HG02884 (cell line): ENCODE data around the gene PFDN1.

Experiments used
- ATAC-seq: cut with Tn5 transposase; IDR thresholded peaks from one replicate; pipeline ENCODE4 v1.9.1; 2021; ENCODE audit warnings: mild to moderate bottlenecking, moderate library complexity; ENCODE audit not compliant: unreplicated experiment

The PFDN1 gene

DNA sequence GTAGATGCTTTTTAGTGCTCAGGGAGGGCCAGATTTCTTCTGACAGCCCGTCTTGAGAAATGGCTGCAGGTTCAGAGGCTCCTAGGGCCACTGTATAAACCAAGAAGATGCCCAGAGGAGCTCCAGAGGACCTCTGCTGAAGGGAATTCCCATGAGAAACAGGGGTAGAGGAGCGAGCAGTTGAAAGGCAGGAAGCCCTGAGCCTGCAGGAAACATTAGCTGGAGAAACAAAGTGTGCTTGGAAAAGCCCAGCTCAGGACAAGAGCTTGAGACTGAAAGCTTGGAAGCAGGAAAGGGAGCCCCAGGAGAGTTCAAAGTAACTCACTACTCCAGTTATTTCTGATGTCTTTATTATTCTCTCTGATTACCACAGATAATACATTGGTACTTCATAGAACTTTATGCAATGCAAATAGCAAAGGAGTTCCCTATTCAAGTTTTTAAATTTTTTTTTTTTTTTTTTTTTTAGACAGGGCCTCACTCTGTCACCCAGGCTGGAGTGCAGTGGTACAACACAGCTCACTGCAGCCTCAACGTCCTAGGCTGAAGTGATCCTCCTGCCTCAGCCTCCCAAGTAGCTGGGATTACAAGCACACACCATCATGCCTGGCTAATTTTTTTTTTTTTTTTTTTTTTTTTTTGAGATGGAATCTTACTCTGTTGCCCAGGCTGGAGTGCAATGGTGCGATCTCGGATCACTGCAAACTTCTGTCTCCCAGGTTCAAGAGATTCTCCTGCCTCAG is 27.0 kb upstream of the PFDN1 start:
- no peak for ATAC-seq

- no peak for ATAC-seq
Observed at GRCh38 chr5:140328036-140328764, 25.3 kb upstream of the PFDN1 start.

DNA sequence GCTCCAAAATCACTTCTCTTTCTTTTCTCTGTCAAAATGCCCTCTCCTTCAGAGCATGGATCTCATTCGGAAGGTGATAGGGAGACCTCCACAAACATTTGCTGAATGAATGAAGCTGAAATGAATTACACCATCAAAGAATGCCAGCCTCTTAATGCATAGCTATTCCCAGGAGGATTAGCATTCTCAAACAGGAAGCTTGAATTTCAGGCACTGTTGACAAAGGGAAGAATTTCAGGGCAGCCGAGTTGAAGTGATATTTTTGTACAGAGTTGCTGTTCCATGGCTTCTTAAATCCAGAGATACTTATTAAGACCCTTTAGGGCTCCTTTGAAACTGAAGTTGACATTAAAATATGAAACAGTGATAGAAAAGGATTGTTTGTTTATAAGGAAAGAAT is 24.7 kb upstream of the PFDN1 start:
- no peak for ATAC-seq

DNA sequence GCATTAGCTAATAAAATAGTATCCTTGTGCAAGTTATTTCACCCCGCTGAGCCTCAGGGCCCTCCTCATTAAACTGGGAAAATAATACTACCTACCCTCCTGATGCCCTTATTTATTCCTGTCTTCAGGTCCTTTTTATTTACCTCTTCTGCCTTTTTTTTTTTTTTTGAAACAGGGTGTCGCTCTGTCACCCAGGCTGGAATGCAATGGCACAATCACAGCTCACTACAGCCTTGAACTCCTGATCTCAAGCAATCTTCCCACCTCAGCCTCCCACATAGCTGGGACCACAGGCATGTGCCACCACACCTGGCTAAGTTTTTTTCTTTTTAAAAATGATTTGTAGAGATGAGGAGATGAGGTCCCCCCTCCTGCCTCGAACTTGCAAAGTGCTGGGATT is 22.6 kb upstream of the PFDN1 start:
- no peak for ATAC-seq

DNA sequence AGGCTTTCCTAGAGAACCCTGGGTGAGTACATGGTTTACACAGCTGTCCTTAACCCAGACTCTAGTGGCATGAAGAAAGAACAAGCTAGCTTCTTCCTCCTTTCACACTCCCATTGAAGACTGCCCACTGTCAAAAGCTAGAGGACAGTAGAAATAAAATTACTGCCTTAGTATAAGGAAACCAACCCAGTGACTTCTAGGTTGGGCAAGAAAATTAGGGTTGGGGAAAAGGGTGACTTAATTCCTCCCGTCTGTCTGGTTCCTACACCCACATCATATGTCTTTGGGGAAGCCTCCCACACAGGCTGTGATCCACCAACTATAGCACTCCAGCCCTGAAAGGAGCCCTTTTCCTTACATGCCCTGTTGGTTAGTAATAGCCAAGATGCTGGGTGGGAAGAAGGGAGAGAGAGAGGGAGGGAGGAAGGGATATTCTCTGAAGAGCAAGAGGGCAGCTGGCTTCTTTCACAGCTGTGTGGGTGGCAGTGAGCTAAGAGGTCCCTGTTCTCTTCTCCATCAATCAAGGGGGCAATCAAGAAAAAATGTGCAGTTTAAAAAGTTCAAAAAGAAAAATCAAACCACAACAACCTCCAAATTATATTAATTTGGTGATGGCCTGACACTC is 21.8 kb upstream of the PFDN1 start:
- no peak for ATAC-seq

DNA sequence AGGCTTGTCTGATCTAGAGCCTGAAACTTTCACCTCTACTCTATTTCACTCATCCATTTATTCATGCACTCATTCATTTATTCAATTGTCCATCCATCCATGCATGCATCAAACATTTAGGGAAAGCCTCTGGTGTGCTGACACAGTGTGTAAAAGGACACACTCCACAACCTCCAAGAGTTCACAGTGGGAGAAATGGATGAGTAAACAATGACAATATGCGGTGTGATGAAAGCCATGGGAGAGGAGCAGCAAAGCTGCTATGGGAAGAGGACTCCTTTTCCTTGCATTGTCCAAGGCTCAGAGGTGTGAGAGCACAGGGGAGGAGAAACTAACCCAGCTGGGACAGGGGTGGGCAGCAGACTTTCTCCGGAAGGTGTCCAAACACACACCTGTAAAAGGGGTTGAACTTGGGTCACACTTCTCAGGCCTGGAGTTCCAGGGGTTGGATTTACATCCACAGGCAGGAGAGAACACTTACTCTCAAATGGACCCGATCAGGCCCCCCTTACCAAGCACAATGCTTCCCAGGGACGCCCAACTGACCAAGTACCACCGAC is 21.2 kb upstream of the PFDN1 start:
- no peak for ATAC-seq

DNA sequence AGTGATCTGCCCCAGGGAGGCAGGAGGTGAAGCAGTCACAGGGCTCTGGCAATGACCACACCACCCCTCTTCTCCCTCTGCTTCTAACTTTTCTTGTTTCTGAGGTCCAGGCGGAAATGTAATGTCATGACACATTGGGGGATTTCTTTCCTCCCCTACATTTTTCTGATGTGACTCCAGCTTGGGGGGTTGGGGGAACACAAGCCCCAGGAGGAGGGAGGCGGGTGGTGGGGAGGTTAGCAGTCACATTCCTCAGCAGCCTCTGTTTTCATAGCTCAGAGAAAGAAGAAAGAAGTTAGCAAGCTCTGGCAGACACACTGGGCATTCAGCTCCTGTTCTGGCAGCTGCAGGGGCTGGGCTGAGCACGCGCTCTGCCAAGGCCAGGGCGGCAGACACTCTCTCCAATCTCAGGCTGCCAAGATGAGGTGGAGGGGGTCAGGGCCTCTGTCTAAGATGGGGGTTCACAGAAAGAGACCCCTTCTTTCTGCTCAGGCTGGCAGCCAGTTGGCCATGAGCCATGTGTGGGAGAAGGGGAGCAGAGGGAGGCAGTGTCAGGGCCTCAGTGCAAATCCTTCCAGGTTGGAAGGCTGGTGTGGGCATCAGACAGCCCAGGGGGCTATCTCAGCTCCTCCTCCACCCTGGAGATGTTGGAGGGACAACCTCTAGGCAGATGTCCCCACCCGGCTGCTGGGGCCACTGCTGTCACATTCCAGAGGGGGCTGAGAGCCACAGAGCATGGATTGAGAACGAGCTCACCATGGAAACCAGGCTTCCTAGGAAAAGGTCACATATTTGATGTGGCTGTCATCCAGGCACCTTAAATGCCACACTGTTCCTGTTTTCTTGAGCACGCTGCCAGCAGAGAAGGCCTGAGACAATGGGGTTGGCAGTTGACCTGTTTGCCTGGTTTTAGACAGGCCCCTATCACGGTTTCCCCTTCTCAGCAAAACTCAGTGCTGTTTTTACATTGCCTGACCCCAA is 20.1 kb upstream of the PFDN1 start:
- no peak for ATAC-seq

DNA sequence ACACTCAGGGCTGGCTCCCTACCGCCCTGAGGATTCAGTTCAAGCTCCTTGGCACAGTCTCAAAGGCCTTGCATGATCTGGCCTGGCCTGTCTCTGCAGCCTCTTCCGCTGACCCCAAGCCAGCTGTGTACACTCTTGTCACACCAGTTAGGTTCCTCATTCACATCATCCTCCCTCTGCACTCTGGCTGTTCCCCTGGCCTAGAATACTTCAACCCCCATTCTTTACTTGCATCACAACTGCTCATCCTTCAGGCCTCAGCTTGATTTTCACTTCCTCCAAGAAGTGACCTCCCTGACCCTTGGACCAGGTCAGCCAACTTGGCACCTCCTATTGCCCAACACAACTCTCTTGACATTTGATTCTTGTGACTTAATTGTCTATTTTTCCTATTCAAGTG is 18.9 kb upstream of the PFDN1 start:
- ATAC-seq: no peak

DNA sequence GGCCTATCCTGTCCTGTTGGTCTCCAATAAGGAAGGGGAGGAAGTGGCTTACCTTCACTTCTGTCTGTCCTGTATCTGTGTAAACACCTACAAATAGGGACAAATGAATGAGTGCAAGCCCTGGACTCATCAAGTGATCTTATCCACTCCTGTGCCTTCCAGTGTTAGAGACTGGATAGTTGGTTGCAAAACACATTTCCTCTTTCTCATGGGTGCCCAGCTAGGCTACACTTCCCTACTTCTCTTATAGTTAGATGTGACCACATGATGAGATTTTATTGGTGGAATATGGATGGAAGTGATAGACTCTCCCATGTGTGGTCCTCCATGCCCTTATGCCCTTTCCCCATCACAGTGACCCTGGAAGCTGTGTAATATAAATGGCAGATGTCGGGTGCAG is 16.9 kb upstream of the PFDN1 start:
- ATAC-seq: no peak

DNA sequence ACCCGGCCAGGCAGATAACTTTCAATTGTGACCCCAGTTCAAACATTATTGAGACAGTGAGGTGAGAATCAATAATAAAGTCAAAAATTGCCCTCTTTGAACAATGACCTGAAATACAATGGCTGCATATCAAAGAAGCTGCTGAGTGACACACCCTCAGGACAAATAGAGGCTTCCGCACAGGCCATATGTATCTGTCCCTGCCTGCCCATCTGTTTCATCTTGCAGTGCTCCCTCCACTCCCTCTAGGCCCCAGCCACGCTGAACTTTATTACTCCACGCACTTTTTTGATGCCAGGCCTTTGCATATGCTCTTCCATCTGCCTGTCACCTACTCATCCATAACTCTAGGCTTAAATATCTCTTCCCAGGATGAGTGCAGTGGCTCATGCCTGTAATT is 15.9 kb upstream of the PFDN1 start:
- no peak for ATAC-seq

- no peak for ATAC-seq
Observed at GRCh38 chr5:140317859-140318258, 15.0 kb upstream of the PFDN1 start.

GRCh38 chr5:140312791-140313189 is 9.9 kb upstream of the PFDN1 start:
- no peak for ATAC-seq

DNA sequence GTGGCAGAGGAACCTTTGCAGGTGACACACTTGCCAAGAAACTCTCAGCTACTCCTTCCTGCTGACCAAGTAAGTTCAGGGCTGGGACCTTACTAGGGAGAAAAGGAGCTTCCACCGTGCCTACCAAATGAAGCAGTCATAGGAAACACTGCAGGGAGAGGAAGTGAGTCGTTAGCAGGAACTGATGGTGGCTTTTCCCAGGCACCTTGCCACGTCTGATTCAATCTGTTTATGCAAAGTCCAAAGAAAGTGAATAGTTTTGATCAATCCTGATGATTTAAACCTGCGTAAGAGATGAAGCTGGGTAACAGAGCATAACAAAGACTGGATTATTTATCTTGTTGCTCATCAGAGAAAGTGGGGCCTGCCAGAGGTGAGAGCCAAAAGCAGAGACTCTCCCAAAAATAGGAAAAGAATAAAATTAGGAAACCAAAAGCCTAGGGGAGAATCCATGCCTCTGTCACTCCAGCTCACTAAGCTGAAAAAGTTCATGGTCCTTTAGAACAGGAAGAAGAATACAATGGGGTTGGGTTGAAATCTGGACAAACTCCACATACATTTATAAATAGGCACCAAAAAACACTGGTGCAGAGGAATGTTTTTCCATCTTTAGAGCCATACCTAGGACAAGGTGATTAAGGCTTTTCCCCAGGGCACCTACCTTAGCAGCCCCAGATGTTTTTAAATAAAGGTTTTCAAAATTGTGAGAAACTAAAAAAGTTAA is 9.3 kb upstream of the PFDN1 start:
- ATAC-seq: no peak

DNA sequence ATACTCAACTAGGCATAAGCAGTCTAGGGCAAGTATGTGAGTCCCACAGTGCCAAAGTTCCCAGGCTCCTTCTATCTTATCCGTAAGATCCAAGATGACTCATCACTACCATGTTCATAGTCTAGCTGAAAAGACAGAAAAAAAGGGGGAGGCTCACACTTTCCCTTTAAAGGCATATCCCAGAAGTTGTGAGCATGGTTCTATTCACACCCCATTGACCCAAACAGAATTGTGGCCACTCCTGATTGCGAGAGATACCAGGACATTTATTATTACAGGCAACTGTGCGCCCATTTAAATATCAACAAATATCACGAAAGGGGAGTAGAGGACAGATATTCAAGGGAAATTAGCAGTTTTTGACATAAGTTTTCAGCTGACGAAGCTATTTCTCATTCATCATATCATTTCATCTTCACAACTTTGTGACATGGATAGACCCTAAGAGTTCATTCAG is 8.1 kb upstream of the PFDN1 start:
- ATAC-seq: no peak

DNA sequence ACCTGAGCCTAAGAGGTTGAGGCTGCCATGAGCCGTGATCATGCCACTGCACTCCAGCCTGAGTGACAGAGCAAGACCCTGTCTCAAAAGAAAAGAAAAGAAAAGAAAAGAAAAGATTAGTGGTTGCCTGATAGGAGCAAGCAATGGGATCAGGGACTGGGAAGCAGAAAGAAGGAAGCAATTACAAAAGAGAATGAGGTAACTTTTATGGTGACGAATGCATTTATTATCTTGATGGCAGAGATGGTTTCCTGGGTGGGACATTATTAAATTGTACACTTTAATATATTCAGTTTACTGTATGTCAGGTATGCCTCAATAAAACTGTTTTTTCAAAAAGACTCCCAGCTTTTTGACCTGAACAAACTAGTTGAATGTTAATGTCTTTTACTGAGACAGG is 7.5 kb upstream of the PFDN1 start:
- ATAC-seq: no peak

GRCh38 chr5:140309706-140310249 is 6.9 kb upstream of the PFDN1 start:
- no peak for ATAC-seq

- no peak for ATAC-seq
Observed at GRCh38 chr5:140305471-140305870, 2.6 kb upstream of the PFDN1 start.

- ATAC-seq: no peak
Observed at GRCh38 chr5:140303966-140304365, 1.1 kb upstream of the PFDN1 start.

- ATAC-seq: no peak
Observed at GRCh38 chr5:140301136-140301535, 1.8 kb downstream of the PFDN1 start.

- no peak for ATAC-seq
Observed at GRCh38 chr5:140299056-140299455, 3.8 kb downstream of the PFDN1 start.
